HG02943 (cell line): ENCODE data around the gene CCDC124.

Experiments
- ATAC-seq: cut with Tn5 transposase; IDR thresholded peaks from one replicate; pipeline ENCODE4 v1.9.1; 2021; ENCODE audit warnings: mild to moderate bottlenecking, low read depth, moderate library complexity; ENCODE audit not compliant: unreplicated experiment

Gene CCDC124

GRCh38 chr19:17951990-17952976, 19.5 kb downstream of the CCDC124 start:
- no peak for ATAC-seq

- ATAC-seq, result no peak
Measured at GRCh38 chr19:17953316-17953801, 20.5 kb downstream of the CCDC124 start.

GRCh38 chr19:17953869-17954268, 21.1 kb downstream of the CCDC124 start:
- ATAC-seq, result no peak

- ATAC-seq, result no peak
Measured at GRCh38 chr19:17954401-17954800, 21.6 kb downstream of the CCDC124 start.

GRCh38 chr19:17957149-17957849, 24.5 kb downstream of the CCDC124 start:
- no peak for ATAC-seq

- no peak for ATAC-seq
Measured at GRCh38 chr19:17957885-17958284, 25.1 kb downstream of the CCDC124 start.

GRCh38 chr19:17963936-17964691, 31.3 kb downstream of the CCDC124 start:
- ATAC-seq, result no peak

- ATAC-seq, result no peak
Measured at GRCh38 chr19:17965370-17966128, 32.7 kb downstream of the CCDC124 start.

GRCh38 chr19:17966129-17966483, 33.3 kb downstream of the CCDC124 start:
- no peak for ATAC-seq

- ATAC-seq, result no peak
Measured at GRCh38 chr19:17966550-17967256, 33.9 kb downstream of the CCDC124 start, which contains the start of gene KCNN1. TSS of gene KCNN1 (plus strand) at chr19:17967107. CDS start at chr19:17973889, 6,782 bp downstream.

GRCh38 chr19:17967257-17968051, 34.6 kb downstream of the CCDC124 start:
- no peak for ATAC-seq

GRCh38 chr19:17968362-17968761, 35.5 kb downstream of the CCDC124 start:
- ATAC-seq, result no peak

- no peak for ATAC-seq
Measured at GRCh38 chr19:17969096-17969792, 36.4 kb downstream of the CCDC124 start.

- ATAC-seq, result no peak
Measured at GRCh38 chr19:17972230-17972629, 39.4 kb downstream of the CCDC124 start.

- ATAC-seq, result no peak
Measured at GRCh38 chr19:17973759-17974158, 40.9 kb downstream of the CCDC124 start.

- ATAC-seq, result no peak
Measured at GRCh38 chr19:17974551-17974950, 41.7 kb downstream of the CCDC124 start.

GRCh38 chr19:17975032-17975431, 42.2 kb downstream of the CCDC124 start:
- ATAC-seq, result no peak

- no peak for ATAC-seq
Measured at GRCh38 chr19:17977021-17977420, 44.2 kb downstream of the CCDC124 start.
